ENCODE data around the gene CDK14.

The CDK14 gene

DNA sequence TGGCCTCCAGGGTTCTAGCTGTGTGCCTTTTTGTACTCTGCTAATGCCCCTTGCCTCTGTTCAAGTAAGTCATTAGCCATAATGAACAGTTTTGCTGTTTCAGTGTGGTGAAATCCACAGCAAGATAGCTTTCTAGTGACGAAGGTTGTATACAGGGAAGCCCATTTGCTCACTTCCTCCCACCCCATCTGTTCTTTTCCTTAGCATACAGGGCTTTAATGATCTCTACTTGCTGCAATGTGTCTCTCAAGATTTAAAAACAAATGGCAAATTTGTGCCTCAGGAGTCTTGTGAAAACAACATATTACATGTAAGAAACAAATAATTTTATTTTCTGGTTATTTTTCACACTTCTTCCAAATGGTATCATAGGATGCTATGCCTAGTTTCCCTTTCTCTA lies 243.2 kb downstream of the CDK14 start:
- no peak for DNase-seq (ENCODE audit: low read depth, low spot score)

GRCh38 chr7:90839727-90840291 lies 243.7 kb downstream of the CDK14 start:
- no peak for DNase-seq (ENCODE audit: low read depth, low spot score)

DNA sequence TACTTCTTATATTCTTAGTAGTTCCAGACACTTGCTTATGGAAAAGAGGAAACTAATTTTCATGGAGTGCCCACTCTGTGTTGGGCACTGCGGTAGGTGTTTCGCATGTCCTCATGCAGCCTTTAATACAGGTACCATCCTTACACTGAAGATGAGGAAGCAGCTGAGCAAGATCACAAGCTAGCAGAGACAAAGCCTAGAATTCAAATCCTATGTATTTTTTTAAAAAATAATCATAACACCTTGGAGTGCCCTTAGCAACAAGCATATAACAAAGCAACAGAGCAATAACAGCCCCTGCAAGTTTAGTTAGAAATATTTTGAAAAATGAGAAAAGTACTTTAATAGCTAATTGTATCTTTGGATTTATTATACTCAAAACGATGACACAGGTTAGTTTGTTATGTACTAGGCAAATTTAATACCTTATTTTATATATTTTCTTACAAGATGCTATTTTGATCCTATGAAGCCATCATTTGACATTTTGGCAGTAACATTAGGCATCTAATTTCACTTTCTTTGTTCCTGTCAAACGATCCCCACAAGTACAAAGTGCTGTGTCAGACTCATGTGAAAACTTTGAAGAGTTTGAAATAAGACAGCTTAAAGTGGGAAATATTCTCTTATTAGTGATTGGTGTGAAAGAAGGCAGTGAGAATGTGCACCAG lies 245.8 kb downstream of the CDK14 start:
- no peak for DNase-seq (ENCODE audit: low read depth, low spot score)

DNA sequence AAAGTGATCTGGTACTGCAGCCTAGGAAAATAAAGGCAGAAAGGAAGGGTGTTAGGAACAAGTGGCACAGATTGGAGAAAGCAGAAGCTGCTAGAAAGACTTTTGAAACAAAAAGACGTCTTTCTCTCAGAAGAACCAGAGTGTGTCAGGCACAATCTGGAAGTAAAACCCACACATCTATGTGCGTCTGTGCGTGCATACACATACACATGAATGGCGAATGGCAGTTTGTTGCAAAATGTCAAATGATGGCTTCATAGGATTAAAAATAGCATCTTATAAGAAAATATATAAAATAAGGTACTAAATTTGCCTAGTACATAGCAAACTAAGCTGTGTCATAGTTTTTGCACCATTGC lies 246.3 kb downstream of the CDK14 start:
- no peak for DNase-seq (ENCODE audit: low read depth, low spot score)

- no peak for DNase-seq (ENCODE audit: low read depth, low spot score)
Measured at GRCh38 chr7:90843472-90843871, 247.4 kb downstream of the CDK14 start.

DNA sequence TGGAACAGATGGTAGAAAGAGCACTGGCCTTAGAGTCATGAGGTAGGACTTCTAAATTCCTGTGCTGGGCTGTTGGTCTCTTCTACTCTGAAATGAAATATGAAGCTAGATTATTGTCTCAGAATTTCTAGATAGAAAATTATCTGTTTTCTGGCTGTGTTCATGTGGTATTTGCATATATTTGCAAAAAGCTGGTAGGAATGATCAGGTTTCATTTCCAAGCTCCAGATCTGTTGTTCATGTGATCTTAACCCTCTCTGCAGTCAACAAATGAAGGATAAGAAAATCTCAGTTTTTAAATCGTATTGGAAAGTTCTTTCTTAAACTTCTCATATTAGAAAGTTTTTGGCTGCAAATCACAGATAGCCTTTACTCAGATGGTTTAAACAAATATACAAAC lies 248.3 kb downstream of the CDK14 start:
- no peak for DNase-seq (ENCODE audit: low read depth, low spot score)

DNA sequence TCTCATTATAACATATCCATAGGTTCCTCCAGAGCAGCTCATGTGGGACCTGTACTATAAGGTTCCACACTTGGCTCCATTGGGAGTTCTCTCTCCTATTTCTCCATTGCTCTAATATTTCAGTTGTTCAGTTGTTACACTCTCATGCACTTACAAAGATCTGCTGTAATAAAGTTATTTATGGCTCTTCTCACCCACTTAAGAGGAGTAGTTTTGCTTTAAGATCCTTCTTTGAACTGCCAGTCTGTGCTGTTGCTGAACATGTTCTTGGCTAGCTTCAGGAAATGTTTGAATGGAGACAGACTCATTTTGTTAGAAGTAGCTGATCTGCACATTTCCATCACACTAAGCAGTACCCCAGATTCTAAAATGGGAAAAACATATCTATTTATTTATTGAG lies 250.1 kb downstream of the CDK14 start:
- DNase-seq (ENCODE audit: low read depth, low spot score), result no peak

GRCh38 chr7:90850066-90850465 lies 253.9 kb downstream of the CDK14 start:
- no peak for DNase-seq (ENCODE audit: low read depth, low spot score)

DNA sequence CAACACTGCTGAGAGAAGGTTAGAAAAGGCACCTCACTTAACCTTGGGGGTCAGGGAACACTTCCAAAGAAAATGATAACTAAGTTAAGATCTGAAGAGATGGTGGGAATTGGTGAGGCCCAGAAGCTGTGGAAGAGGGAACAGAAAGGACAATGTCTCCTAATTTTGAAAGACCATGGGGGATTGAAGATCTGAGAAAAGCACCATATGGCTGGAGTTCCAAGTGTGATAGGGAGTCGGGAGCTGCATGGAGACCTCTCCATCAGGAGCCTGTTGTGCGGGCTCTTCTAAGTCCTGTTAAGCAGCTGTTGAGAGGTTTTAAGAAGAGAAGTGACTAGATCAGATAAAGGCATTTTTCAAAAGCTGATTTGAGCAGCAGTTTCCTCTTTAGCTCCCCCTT lies 254.3 kb downstream of the CDK14 start:
- no peak for DNase-seq (ENCODE audit: low read depth, low spot score)

DNA sequence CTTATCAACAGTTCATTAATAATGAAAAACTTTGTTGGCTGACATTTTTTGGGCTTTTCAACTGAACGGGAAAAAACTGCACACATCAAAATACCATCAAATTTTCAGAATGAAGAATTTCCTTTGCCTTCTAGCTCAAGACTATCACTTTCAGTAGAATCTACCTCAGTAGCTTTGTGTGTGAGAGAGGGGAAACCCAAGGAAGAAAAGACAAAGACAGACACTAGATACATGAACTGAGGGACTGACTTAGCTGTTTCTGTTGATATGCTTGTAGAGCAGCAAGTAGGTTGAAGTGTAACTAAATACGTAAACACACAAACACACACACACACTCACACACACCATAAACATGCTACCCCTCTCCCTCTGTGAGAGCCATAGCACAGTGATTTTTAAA lies 257.1 kb downstream of the CDK14 start:
- no peak for DNase-seq (ENCODE audit: low read depth, low spot score)

DNA sequence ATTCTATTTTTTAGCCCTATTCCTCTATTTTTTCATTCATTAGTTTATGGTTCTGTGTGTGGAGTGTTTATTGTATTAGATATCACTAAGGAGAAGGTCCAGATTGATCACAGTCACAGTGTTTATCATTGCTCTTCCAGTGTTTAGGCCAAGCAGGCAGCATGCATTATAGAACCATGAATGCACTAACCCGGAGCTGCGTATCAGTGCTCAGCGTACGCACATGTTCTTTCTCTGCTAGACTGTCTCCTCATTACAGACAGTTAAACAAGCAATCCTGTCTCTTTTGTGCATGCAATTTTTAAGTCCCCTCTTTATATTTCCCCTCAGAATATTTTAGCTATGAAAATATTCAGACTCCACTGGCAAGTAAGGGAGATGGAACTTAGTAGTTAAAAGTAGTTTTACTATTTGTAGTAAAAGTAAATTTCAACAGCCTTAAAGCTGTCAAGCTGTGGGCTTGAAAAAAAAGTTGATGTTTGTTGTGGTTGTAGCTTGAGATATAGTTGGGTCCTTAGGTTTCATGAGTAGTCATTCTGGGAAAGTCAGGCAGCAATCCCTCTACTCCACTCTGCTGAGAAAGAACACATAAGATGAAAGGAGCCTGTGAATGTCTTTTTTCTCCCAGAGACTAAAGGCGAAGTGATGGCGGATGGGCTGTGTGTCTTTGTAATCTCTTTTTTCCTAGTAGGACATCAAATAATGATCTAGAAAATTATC lies 260.4 kb downstream of the CDK14 start:
- no peak for DNase-seq (ENCODE audit: low read depth, low spot score)

DNA sequence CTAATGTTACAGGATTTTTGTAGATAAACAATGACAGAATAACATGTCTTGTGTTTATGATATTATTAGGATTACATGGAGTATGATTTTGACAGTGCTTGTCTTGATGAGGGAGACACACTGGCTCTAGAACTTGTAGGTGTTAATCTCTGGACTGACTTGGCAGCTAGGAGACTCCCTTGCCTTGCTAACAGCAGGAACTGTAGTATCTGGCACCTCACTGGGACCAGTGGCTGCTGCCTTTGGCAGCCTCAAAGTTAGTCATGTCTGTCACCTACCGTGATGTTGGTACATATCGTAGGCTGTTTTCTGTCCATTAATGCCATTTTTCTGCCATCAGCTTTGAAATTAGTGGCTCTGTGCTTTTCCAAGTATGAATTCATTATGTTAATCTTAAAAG lies 261.5 kb downstream of the CDK14 start:
- DNase-seq (ENCODE audit: low read depth, low spot score), result no peak

- DNase-seq (ENCODE audit: low read depth, low spot score), result no peak
Measured at GRCh38 chr7:90858546-90858945, 262.4 kb downstream of the CDK14 start.

- DNase-seq (ENCODE audit: low read depth, low spot score), result no peak
Measured at GRCh38 chr7:90859521-90859920, 263.4 kb downstream of the CDK14 start.

DNA sequence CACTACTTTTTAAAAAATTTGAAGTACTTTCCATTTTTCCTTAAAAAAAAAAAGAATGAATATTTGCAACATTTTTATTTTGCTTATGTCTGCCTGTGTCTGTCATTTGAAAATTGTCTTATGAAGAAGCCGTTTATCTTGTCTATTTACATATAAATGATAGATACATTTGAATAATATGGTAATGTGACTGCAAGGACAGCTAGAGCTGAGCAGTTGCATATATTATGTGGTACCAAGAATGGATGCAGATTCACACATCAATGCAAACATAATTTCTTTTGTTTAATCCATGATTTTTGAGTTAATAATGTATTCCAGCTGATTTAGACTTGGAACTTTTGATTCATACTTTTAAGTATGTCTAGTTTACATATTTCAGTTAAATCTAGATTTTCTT lies 268.0 kb downstream of the CDK14 start:
- no peak for DNase-seq (ENCODE audit: low read depth, low spot score)

DNA sequence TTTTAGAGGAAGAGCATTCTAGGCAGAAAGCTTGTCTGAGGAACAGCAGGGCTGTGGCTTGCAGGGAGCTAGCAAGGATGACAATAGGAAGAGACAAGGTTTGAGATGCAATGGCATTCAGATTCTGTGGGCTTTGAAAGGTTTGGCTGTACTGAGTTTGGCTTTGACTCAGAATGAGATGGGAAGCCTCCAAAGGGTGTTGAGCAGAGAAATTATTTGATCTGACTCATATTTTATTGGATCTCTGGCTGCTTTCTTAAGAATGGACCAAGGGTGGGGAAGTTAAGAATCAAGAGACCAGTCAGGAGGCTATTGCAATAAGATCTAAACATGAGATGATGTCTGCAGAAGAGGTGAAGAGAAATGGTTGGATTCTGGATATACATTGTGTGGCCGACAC lies 273.2 kb downstream of the CDK14 start:
- DNase-seq (ENCODE audit: low read depth, low spot score), result no peak

GRCh38 chr7:90876701-90877100 lies 280.6 kb downstream of the CDK14 start:
- no peak for DNase-seq (ENCODE audit: low read depth, low spot score)

DNA sequence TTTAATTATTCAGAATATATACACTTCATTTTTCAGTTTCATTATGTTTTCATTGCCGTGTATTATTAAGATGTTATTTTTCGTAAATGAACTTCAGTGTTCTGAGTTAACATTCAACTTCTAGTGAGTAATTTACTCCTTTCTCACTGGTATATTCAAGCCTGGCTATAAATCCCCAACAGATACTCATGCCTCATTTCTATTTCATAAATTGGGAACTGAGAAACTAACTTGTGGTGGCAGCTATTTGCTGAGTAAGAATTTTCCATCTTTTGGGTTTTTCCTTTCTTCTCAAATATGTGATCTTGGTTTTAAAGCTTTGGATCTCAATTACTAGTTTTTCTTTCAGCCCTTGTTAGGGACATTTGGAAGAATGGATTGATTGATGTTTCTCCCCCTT lies 281.1 kb downstream of the CDK14 start:
- DNase-seq (ENCODE audit: low read depth, low spot score), result no peak

GRCh38 chr7:90879924-90880323 lies 283.8 kb downstream of the CDK14 start:
- DNase-seq (ENCODE audit: low read depth, low spot score), result no peak

DNA sequence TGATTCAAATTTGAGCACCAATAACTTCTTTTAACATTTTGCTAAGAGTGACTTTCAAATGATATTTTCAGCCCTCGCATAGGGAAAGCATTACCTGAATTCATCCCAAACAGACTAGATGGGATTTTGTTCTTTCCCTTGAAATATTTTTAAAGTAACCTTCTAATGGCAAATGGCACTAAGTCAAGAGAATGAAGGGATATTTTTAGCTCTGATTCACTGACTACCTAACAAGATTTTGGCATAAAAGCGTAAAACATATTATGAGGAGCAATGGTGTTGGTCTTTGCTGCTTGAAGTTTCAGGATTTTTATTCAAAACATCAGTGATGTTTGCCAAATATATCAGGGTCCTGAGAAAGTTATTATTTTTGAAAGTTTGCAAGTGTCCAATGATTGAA lies 290.3 kb downstream of the CDK14 start:
- no peak for DNase-seq (ENCODE audit: low read depth, low spot score)

DNA sequence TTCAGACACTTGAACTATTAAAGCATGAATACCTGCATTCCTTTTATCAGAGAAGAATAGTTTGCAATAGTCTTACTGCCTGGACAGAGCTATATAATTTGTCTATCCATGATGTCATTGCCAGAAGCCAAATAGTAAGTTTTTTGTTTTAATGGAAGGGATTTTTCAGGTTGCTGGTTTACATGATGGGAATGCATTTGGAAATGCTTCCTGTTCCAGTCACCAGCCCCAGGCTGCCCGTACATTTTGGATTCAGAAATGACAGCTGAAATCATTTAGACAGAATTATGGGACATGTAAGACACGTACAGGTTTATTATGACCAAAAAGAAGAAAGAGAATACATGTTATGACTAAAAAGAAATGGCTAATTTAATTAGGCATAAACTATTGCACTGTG lies 293.1 kb downstream of the CDK14 start:
- no peak for DNase-seq (ENCODE audit: low read depth, low spot score)

GRCh38 chr7:90889644-90890043 lies 293.5 kb downstream of the CDK14 start:
- DNase-seq (ENCODE audit: low read depth, low spot score), result no peak

- no peak for DNase-seq (ENCODE audit: low read depth, low spot score)
Measured at GRCh38 chr7:90891529-90891928, 295.4 kb downstream of the CDK14 start.
